K562 (cell line): ENCODE results near the gene FRRS1. TPM values are rescaled to one million over a fixed set of nuclear protein-coding genes. Genes with fewer than 3 reads are reported as not detected.

Source experiments
- ATAC-seq: fragments of 200-7000 bp; cut with Tn5 transposase; 3 replicates; pipeline ENCODE4 v1.9.1; 2020; ENCODE audit warnings: moderate library complexity
- BruUV-seq: library from RNA; stranded (reverse); fragments of 400-500 nt; replicated peaks from 2 replicates; lab custom pipeline; 2021; lab: Mats Ljungman, UMichigan
- CTCF ChIA-PET: fragments of 300-600 bp; formaldehyde crosslinking; extraction: SDS; loops from one replicate; lab custom pipeline; 2021; ENCODE audit warnings: low intra/inter-chr PET ratio; lab: Yijun Ruan, JAX
- POLR2A ChIA-PET: fragments of 300-600, 350-650 bp; sonication (Branson Sonifier 250); formaldehyde crosslinking; extraction: SDS; loops from one replicate; lab custom pipeline; 2021; ENCODE audit warnings: antibody characterized with exemption, inconsistent platforms; lab: Yijun Ruan, JAX
- DNase-seq, 4 experiments: peaks; one replicate each; pipeline versions ENCODE4 v3.0.0 to v3.0.0-alpha.2; 2011 to 2018; ENCODE audit warnings: low spot score in 3 of 4, mixed read lengths in 3 of 4; ENCODE audit errors: extremely low read depth in 1 of 4
- FAIRE-seq: peaks from 2 replicates; lab custom pipeline; 2011; peaks lifted over from hg19 to GRCh38; lab: Jason Lieb, UNC
- H2AFZ ChIP-seq: 2 replicates; pipeline ENCODE4 v1.6.0; 2011; ENCODE audit warnings: low read depth, low read length, control low read depth, inconsistent platforms
- H3K27ac ChIP-seq: fragments of 200-600 bp; 3 replicates; pipeline ENCODE4 v1.8.0; 2011; ENCODE audit warnings: low read depth, mild to moderate bottlenecking, control low read depth, inconsistent platforms, low read length, moderate library complexity, mixed read lengths; ENCODE audit errors: extremely low read depth
- H3K27me3 ChIP-seq, 2 experiments: fragments of 300-600 bp in 1 of 2; 2 replicates in 1 of 2; 3 replicates in 1 of 2; pipeline versions ENCODE4 v1.6.0 to v1.8.0; 2011; ENCODE audit warnings: inconsistent platforms in 2 of 2, low read length in 2 of 2, mild to moderate bottlenecking in 1 of 2, mixed read lengths in 1 of 2, moderate library complexity in 1 of 2; ENCODE audit not compliant: control insufficient read depth in 2 of 2, insufficient read depth in 2 of 2
- H3K36me3 ChIP-seq: fragments of 300-600 bp; 3 replicates; pipeline ENCODE4 v1.8.0; 2011; ENCODE audit warnings: mild to moderate bottlenecking, low read length, inconsistent platforms; ENCODE audit not compliant: control insufficient read depth, insufficient read depth
- H3K4me1 ChIP-seq, 2 experiments: fragments of 200-600 bp in 1 of 2; replicated peaks in 1 of 2; 2 replicates in 1 of 2; 3 replicates in 1 of 2; pipeline versions ENCODE4 v1.5.1 to v1.8.0; 2011; ENCODE audit warnings: inconsistent platforms in 2 of 2, low read length in 2 of 2, mild to moderate bottlenecking in 1 of 2, mixed read lengths in 1 of 2, moderate library complexity in 1 of 2; ENCODE audit not compliant: control insufficient read depth in 2 of 2, insufficient read depth in 2 of 2
- H3K4me2 ChIP-seq: 2 replicates; pipeline ENCODE4 v1.6.1; 2011; ENCODE audit warnings: low read length, control low read depth, inconsistent platforms, mixed read lengths; ENCODE audit not compliant: insufficient read depth
- H3K4me3 ChIP-seq: fragments of 200-600 bp; sonication (generic), shearing (Covaris generic); 2 replicates; pipeline ENCODE4 v1.5.1; 2016; ENCODE audit warnings: control low read depth, inconsistent platforms
- H3K79me2 ChIP-seq: fragments of 200-600 bp; 3 replicates; pipeline ENCODE4 v1.8.0; 2011; ENCODE audit warnings: low read length, inconsistent platforms; ENCODE audit not compliant: control insufficient read depth, insufficient read depth
- H3K9ac ChIP-seq, 2 experiments: 2 replicates each; pipeline versions ENCODE4 v1.6.0 to v1.6.1; 2011; ENCODE audit warnings: low read depth in 2 of 2, low read length in 2 of 2, control low read depth in 1 of 2, inconsistent platforms in 1 of 2, mild to moderate bottlenecking in 1 of 2, mixed read lengths in 1 of 2; ENCODE audit not compliant: insufficient read depth in 1 of 2
- H3K9me1 ChIP-seq: one replicate; pipeline ENCODE4 v1.6.0; 2011; ENCODE audit warnings: inconsistent platforms, mild to moderate bottlenecking, low read length, moderate library complexity; ENCODE audit not compliant: control insufficient read depth, insufficient read depth
- H3K9me3 ChIP-seq: replicated peaks from 2 replicates; pipeline ENCODE4 v1.5.1; 2011; ENCODE audit warnings: low read depth, low read length, inconsistent platforms; ENCODE audit not compliant: control insufficient read depth, insufficient read depth
- H4K20me1 ChIP-seq: replicated peaks from 2 replicates; pipeline ENCODE4 v1.6.1; 2011; ENCODE audit warnings: low read length, inconsistent platforms, mixed read lengths; ENCODE audit not compliant: control insufficient read depth, insufficient read depth
- CREB1 ChIP-seq, 2 experiments: sonication (generic) in 1 of 2; formaldehyde crosslinking in 1 of 2; IDR thresholded peaks; 2 replicates each; pipeline versions ENCODE4 v1.6.1 to v1.8.0; 2012 to 2022; ENCODE audit warnings: inconsistent platforms in 1 of 2, mild to moderate bottlenecking in 1 of 2, missing genetic modification reagents in 1 of 2, moderate library complexity in 1 of 2
- CUX1 ChIP-seq: fragments of 200-800 bp; sonication (Bioruptor generic); IDR thresholded peaks from 2 replicates; pipeline ENCODE4 v1.6.1; 2016; ENCODE audit warnings: missing genetic modification characterization, missing compliant biosample characterization
- GTF2A2 ChIP-seq: IDR thresholded peaks from 2 replicates; pipeline ENCODE4 v1.6.1; 2016; ENCODE audit warnings: mild to moderate bottlenecking, missing genetic modification characterization, missing compliant biosample characterization
- TRIM25 ChIP-seq: fragments of 450-650 bp; IDR thresholded peaks from 2 replicates; pipeline ENCODE4 v1.7.0; 2016; ENCODE audit warnings: borderline replicate concordance
- ZNF668 ChIP-seq: fragments of 250-450 bp; sonication (Bioruptor Pico); IDR thresholded peaks from 2 replicates; pipeline ENCODE4 v1.8.0; 2022; ENCODE audit warnings: mild to moderate bottlenecking, inconsistent platforms
- WGBS: fragments of 100-300 bp; shearing (Covaris generic); methylation state at CpG from one replicate; pipeline ENCODE4 v1.1.6; 2016; ENCODE audit warnings: low coverage, mixed read lengths; ENCODE audit not compliant: insufficient coverage; ENCODE audit errors: missing lambda C conversion rate; 5-methylcytosine and 5-hydroxymethylcytosine counted together
- in situ Hi-C: fragments of 300-500 bp; cut with MboI; formaldehyde crosslinking; loops from 4 replicates; pipeline ENCODE4 v1.15.0; 2018; ENCODE audit warnings: inconsistent platforms, mixed read lengths
- intact Hi-C: fragments of 100-400 bp; cut with micrococcal nuclease; formaldehyde crosslinking; loops from 2 replicates; pipeline ENCODE4 v1.14.2; 2022
- polyA plus RNA-seq, 8 experiments: library from polyadenylated mRNA; depleted of rRNA in 4 of 8; stranded (reverse) in 5 of 8; unstranded in 3 of 8; fragments of >200 nt; fragmentation: Nextera tagmentation in 2 of 8; fragmentation: Illumina TruSeq in 1 of 8; extraction: Ambion mirVana in 2 of 8; extraction: Trizol in 1 of 8; gene quantifications; 2 replicates each; pipeline versions ENCODE4 v1.2.1 to v1.2.3, GENCODE V29; 2011 to 2014; ENCODE audit warnings: inconsistent platforms in 1 of 8, missing spikeins in 1 of 8
- total RNA-seq, 7 experiments: library from RNA; depleted of rRNA in 6 of 7; stranded (reverse); fragments of >200 nt in 6 of 7; fragmentation: Illumina TruSeq in 2 of 7; extraction: Trizol in 2 of 7; gene quantifications; 2 replicates each; pipeline versions ENCODE4 v1.2.1 to v1.2.3, GENCODE V29; 2011 to 2021; ENCODE audit warnings: low replicate concordance in 1 of 7
- TF ChIP-seq, protein P1 (sequence below): fragments of 450-650 bp; IDR thresholded peaks from 2 replicates; pipeline ENCODE4 v1.6.1; 2016

Gene FRRS1
- total and polyA plus RNA-seq, 9 of the 15 experiments (the other 6 are each of a cell fraction or from before 2014, with no cell fraction given), result 0.87 to 54.0 (median 23.7) TPM

DNA sequence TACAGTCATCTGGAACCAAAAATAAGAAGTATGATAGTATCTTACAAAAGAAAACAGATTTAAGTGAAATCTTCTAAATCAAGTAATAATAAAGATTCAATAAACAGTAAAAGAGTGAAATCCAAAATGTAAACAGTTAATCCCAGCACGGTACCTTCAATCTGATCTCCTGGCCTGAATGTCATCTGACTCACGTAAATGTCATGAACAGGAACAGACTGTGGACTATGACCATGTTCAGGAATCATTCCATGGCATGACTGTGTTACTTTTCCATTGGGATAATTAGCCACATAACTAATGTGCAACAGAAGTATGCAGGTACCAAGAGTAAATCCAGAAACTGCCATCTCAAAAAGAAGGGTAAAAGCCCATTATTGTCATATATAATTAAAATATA lies 18.0 kb downstream of the FRRS1 start:
- intact Hi-C loops, result no loop called here
- peaks cover 9 to 18% of the 10 kb centered on the region in 2 experiments; a peak in 4 of 5 replicates for H3K4me1 ChIP-seq
- H3K4me2 ChIP-seq, result no peak overlapping the region
- peaks cover 4% of the 10 kb centered on the region for H3K9me1 ChIP-seq
- DNase-seq (no peak), ATAC-seq (no peak), FAIRE-seq (no peak)
- ChIA-PET CTCF (no interaction called here), POLR2A (no interaction called here)
- no peaks in the 10 kb centered on the region for H3K27me3 ChIP-seq
- H3K79me2 ChIP-seq, result peaks cover 73% of the 10 kb centered on the region
- in situ Hi-C loops, result no loop called here
- no peak overlapping the region for H3K9ac ChIP-seq
- H2AFZ ChIP-seq, result no peak overlapping the region
- no peak overlapping the region for H3K27ac ChIP-seq
- BruUV-seq, result no TSS peak
- TF ChIP-seq TRIM25 (no peak), CREB1 (IDR thresholded peaks at IDR 0.05) (no peak), CREB1 (CRISPR knock-in tag; IDR thresholded peaks at IDR 0.05) (no peak), GTF2A2 (tag) (no peak), ZNF668 (CRISPR knock-in tag) (no peak), CUX1 (CRISPR knock-in tag) (no peak)
- TF ChIP-seq, protein P1, sequence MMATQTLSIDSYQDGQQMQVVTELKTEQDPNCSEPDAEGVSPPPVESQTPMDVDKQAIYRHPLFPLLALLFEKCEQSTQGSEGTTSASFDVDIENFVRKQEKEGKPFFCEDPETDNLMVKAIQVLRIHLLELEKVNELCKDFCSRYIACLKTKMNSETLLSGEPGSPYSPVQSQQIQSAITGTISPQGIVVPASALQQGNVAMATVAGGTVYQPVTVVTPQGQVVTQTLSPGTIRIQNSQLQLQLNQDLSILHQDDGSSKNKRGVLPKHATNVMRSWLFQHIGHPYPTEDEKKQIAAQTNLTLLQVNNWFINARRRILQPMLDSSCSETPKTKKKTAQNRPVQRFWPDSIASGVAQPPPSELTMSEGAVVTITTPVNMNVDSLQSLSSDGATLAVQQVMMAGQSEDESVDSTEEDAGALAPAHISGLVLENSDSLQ, result no peak
- H3K4me3 ChIP-seq, result no peak overlapping the region
- 0 out of 2 replicates have a peak, but pooled peaks cover 2% of the 10 kb centered on the region for H4K20me1 ChIP-seq
- 61% methylated on average over 2 of the region's 2 CpGs for WGBS
- H3K9me3 ChIP-seq, result no peaks in the 10 kb centered on the region
- H3K36me3 ChIP-seq, result peaks cover 37% of the 10 kb centered on the region
